K562 (cell line): ENCODE measurements around the gene AK2. TPM values are rescaled to one million over a fixed set of nuclear protein-coding genes. Genes with fewer than 3 reads are reported as not detected.
A peak's percentile ranks its signal among the peaks of the same experiment; 100 is the strongest.

Experiments used
- CAMTA2 ChIP-seq: fragments of 250-450 bp; sonication (Bioruptor Pico); conservative IDR thresholded peaks from 2 replicates; pipeline ENCODE4 v1.5.1; 2022
- E2F8 ChIP-seq: fragments of 450-650 bp; IDR thresholded peaks from 2 replicates; pipeline ENCODE4 v1.7.1; 2018; ENCODE audit warnings: mild to moderate bottlenecking, low read depth; ENCODE audit not compliant: partially characterized antibody
- GTF2A2 ChIP-seq: IDR thresholded peaks from 2 replicates; pipeline ENCODE4 v1.6.1; 2016; ENCODE audit warnings: mild to moderate bottlenecking, missing genetic modification characterization, missing compliant biosample characterization
- MEF2D ChIP-seq: conservative IDR thresholded peaks from 2 replicates; pipeline ENCODE4 v1.6.1; 2016; ENCODE audit warnings: low read depth, missing genetic modification characterization, missing compliant biosample characterization
- PHB ChIP-seq: fragments of 250-450 bp; sonication (Bioruptor Pico); IDR thresholded peaks from 2 replicates; pipeline ENCODE4 v1.5.0; 2021
- PML ChIP-seq: IDR thresholded peaks from 2 replicates; pipeline ENCODE4 v1.6.1; 2012; ENCODE audit warnings: low read length, inconsistent platforms
- RAD51 ChIP-seq: fragments of 450-650 bp; IDR thresholded peaks from 2 replicates; pipeline ENCODE4 v1.7.1; 2016; ENCODE audit warnings: low read depth, mild to moderate bottlenecking, borderline replicate concordance
- RBBP5 ChIP-seq: fragments of 200-600 bp; sonication (generic); IDR thresholded peaks from 2 replicates; pipeline ENCODE4 v1.6.1; 2012; ENCODE audit warnings: borderline replicate concordance, mild to moderate bottlenecking, low read length, control low read depth, inconsistent platforms; ENCODE audit not compliant: insufficient read depth, poor library complexity, severe bottlenecking
- STAG1 ChIP-seq: sonication (generic); formaldehyde crosslinking; IDR thresholded peaks from 2 replicates; pipeline ENCODE4 v1.5.0; 2020; ENCODE audit warnings: missing genetic modification reagents, borderline replicate concordance
- TEAD4 ChIP-seq, 2 experiments: sonication (generic) in 1 of 2; formaldehyde crosslinking in 1 of 2; IDR thresholded peaks; 2 replicates each; pipeline versions ENCODE4 v1.6.1 to v1.8.0; 2012 to 2022; ENCODE audit warnings: borderline replicate concordance in 1 of 2, inconsistent platforms in 1 of 2, low read length in 1 of 2, mild to moderate bottlenecking in 1 of 2, missing genetic modification reagents in 1 of 2
- TRIM24 ChIP-seq, 2 experiments: fragments of 450-650 bp; IDR thresholded peaks; 2 replicates each; pipeline ENCODE4 v1.6.1; 2016
- XRCC5 ChIP-seq: fragments of 200-400 bp; formaldehyde crosslinking; IDR thresholded peaks from 2 replicates; pipeline ENCODE4 v1.6.1; 2017; ENCODE audit warnings: low read depth, mild to moderate bottlenecking, low read length
- ZNF224 ChIP-seq: sonication (generic); formaldehyde crosslinking; IDR thresholded peaks from 2 replicates; pipeline ENCODE4 v1.8.0; 2022; ENCODE audit warnings: mild to moderate bottlenecking, missing genetic modification reagents
- polyA plus RNA-seq, 8 experiments: library from polyadenylated mRNA; depleted of rRNA in 4 of 8; stranded (reverse) in 5 of 8; unstranded in 3 of 8; fragments of >200 nt; fragmentation: Nextera tagmentation in 2 of 8; fragmentation: Illumina TruSeq in 1 of 8; extraction: Ambion mirVana in 2 of 8; extraction: Trizol in 1 of 8; gene quantifications; 2 replicates each; pipeline versions ENCODE4 v1.2.1 to v1.2.3, GENCODE V29; 2011 to 2014; ENCODE audit warnings: inconsistent platforms in 1 of 8, missing spikeins in 1 of 8
- total RNA-seq, 7 experiments: library from RNA; depleted of rRNA in 6 of 7; stranded (reverse); fragments of >200 nt in 6 of 7; fragmentation: Illumina TruSeq in 2 of 7; extraction: Trizol in 2 of 7; gene quantifications; 2 replicates each; pipeline versions ENCODE4 v1.2.1 to v1.2.3, GENCODE V29; 2011 to 2021; ENCODE audit warnings: low replicate concordance in 1 of 7
- TF ChIP-seq, protein P1 (sequence below), 2 experiments: fragments of 450-650 bp in 1 of 2; sonication (generic) in 1 of 2; formaldehyde crosslinking in 1 of 2; IDR thresholded peaks; 2 replicates each; pipeline versions ENCODE4 v1.7.1 to v1.9.0; 2016 to 2022; ENCODE audit warnings: inconsistent platforms in 1 of 2, mild to moderate bottlenecking in 1 of 2, missing genetic modification reagents in 1 of 2
- TF ChIP-seq, protein P2 (sequence below): fragments of 250-450 bp; sonication (Bioruptor Pico); IDR thresholded peaks from 2 replicates; pipeline ENCODE4 v1.4.0; 2020; ENCODE audit warnings: mild to moderate bottlenecking, moderate library complexity

The AK2 gene
- total and polyA plus RNA-seq, 9 of the 15 experiments (the other 6 are each of a cell fraction or from before 2014, with no cell fraction given): 105 to 1,050 (median 509) TPM

DNA sequence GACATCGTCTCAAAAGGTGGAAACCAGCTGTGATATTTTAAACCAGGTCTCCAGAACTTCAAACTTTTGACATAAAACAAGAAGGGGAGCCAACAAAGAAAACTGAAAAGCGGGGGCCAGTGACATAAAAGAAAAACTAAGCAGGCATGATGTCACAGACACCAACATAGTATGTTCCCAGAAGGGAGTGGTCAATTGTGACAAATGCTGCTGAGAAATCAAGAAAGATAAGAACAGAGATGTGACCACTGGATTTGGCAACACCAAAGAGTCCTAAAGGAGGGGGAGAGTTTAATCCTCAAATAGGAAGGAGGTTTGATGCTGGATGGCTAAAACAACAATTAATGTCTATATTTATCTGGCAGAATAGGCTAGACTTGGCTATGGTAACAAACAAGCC, 69.8 kb downstream of the AK2 start (continued):
- TF ChIP-seq E2F8: no peak
- no peak for TF ChIP-seq TRIM24 (IDR thresholded peaks at IDR 0.05)
- TF ChIP-seq PHB (CRISPR knock-in tag): no peak
- TF ChIP-seq, protein P1, sequence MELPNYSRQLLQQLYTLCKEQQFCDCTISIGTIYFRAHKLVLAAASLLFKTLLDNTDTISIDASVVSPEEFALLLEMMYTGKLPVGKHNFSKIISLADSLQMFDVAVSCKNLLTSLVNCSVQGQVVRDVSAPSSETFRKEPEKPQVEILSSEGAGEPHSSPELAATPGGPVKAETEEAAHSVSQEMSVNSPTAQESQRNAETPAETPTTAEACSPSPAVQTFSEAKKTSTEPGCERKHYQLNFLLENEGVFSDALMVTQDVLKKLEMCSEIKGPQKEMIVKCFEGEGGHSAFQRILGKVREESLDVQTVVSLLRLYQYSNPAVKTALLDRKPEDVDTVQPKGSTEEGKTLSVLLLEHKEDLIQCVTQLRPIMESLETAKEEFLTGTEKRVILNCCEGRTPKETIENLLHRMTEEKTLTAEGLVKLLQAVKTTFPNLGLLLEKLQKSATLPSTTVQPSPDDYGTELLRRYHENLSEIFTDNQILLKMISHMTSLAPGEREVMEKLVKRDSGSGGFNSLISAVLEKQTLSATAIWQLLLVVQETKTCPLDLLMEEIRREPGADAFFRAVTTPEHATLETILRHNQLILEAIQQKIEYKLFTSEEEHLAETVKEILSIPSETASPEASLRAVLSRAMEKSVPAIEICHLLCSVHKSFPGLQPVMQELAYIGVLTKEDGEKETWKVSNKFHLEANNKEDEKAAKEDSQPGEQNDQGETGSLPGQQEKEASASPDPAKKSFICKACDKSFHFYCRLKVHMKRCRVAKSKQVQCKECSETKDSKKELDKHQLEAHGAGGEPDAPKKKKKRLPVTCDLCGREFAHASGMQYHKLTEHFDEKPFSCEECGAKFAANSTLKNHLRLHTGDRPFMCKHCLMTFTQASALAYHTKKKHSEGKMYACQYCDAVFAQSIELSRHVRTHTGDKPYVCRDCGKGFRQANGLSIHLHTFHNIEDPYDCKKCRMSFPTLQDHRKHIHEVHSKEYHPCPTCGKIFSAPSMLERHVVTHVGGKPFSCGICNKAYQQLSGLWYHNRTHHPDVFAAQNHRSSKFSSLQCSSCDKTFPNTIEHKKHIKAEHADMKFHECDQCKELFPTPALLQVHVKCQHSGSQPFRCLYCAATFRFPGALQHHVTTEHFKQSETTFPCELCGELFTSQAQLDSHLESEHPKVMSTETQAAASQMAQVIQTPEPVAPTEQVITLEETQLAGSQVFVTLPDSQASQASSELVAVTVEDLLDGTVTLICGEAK (IDR thresholded peaks at IDR 0.05): no peak
- TF ChIP-seq, protein P1 (CRISPR knock-in tag; IDR thresholded peaks at IDR 0.05): no peak
- no peak for TF ChIP-seq ZNF224 (CRISPR knock-in tag)
- TF ChIP-seq GTF2A2 (tag): no peak
- no peak for TF ChIP-seq STAG1
- TF ChIP-seq, protein P2, sequence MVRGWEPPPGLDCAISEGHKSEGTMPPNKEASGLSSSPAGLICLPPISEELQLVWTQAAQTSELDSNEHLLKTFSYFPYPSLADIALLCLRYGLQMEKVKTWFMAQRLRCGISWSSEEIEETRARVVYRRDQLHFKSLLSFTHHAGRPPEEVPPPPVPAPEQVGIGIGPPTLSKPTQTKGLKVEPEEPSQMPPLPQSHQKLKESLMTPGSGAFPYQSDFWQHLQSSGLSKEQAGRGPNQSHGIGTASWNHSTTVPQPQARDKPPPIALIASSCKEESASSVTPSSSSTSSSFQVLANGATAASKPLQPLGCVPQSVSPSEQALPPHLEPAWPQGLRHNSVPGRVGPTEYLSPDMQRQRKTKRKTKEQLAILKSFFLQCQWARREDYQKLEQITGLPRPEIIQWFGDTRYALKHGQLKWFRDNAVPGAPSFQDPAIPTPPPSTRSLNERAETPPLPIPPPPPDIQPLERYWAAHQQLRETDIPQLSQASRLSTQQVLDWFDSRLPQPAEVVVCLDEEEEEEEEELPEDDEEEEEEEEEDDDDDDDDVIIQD: no peak
- no peak for TF ChIP-seq RAD51
- TF ChIP-seq MEF2D (tag): 0 out of 2 replicates have a peak, but pooled peaks have one; percentile 13
- TF ChIP-seq XRCC5: no peak
- TF ChIP-seq PML: no peak
- no peak for TF ChIP-seq RBBP5
- TF ChIP-seq CAMTA2 (CRISPR knock-in tag): no peak
- TF ChIP-seq TEAD4 (IDR thresholded peaks at IDR 0.05; ENCODE audit: low read length): peak; percentile 30; the same call in 1 of the 2 replicates
- TF ChIP-seq TEAD4 (CRISPR knock-in tag; IDR thresholded peaks at IDR 0.05; ENCODE audit: borderline replicate concordance): no peak
